SK-N-SH treated with all-trans-retinoic acid at 6 μM for 48 hours (cell line): ENCODE data around the gene SPACDR.

Experiments used
- ATAC-seq: fragments of 200-7000 bp; cut with Tn5 transposase; 3 replicates; pipeline ENCODE4 v1.9.1; 2020; ENCODE audit warnings: mild to moderate bottlenecking, moderate library complexity
- ARNTL ChIP-seq: fragments of 450-650 bp; formaldehyde crosslinking; IDR thresholded peaks from 2 replicates; pipeline ENCODE4 v1.5.0; 2020; ENCODE audit warnings: low read depth, mild to moderate bottlenecking, moderate library complexity, borderline replicate concordance
- BACH2 ChIP-seq: fragments of 250-450 bp; sonication (Bioruptor Pico); IDR thresholded peaks from 2 replicates; pipeline ENCODE4 v1.9.0; 2021; ENCODE audit warnings: mild to moderate bottlenecking, borderline replicate concordance
- CSDC2 ChIP-seq: fragments of 250-450 bp; sonication (Bioruptor Pico); IDR thresholded peaks from 2 replicates; pipeline ENCODE4 v1.5.0; 2020; ENCODE audit warnings: mild to moderate bottlenecking, moderate library complexity
- CSRNP3 ChIP-seq: fragments of 250-450 bp; sonication (Bioruptor Pico); IDR thresholded peaks from 2 replicates; pipeline ENCODE4 v1.5.1; 2021; ENCODE audit warnings: mild to moderate bottlenecking, moderate library complexity
- ESRRG ChIP-seq: fragments of 250-450 bp; sonication (Bioruptor Pico); IDR thresholded peaks from 2 replicates; pipeline ENCODE4 v1.6.1; 2021; ENCODE audit warnings: mild to moderate bottlenecking
- GLIS3 ChIP-seq: fragments of 250-450 bp; sonication (Bioruptor Pico); IDR thresholded peaks from 2 replicates; pipeline ENCODE4 v1.5.0; 2020; ENCODE audit warnings: mild to moderate bottlenecking, moderate library complexity
- ISL1 ChIP-seq: fragments of 250-450 bp; sonication (Bioruptor Pico); IDR thresholded peaks from 2 replicates; pipeline ENCODE4 v2.1.2; 2022; ENCODE audit warnings: mild to moderate bottlenecking, moderate library complexity
- OSR1 ChIP-seq: fragments of 250-450 bp; sonication (Bioruptor Pico); IDR thresholded peaks from 2 replicates; pipeline ENCODE4 v1.8.0; 2022; ENCODE audit warnings: moderate library complexity, mild to moderate bottlenecking, inconsistent platforms
- POU6F1 ChIP-seq: fragments of 250-450 bp; sonication (Bioruptor Pico); IDR thresholded peaks from 2 replicates; pipeline ENCODE4 v1.8.0; 2021; ENCODE audit warnings: low read depth, mild to moderate bottlenecking, moderate library complexity, borderline replicate concordance
- PPARA ChIP-seq: fragments of 250-450 bp; sonication (Bioruptor Pico); IDR thresholded peaks from 2 replicates; pipeline ENCODE4 v1.5.0; 2020; ENCODE audit warnings: mild to moderate bottlenecking, borderline replicate concordance
- RARB ChIP-seq: fragments of 250-450 bp; sonication (Bioruptor Pico); IDR thresholded peaks from 2 replicates; pipeline ENCODE4 v1.8.0; 2021; ENCODE audit warnings: mild to moderate bottlenecking, moderate library complexity
- SNAI2 ChIP-seq: fragments of 250-450 bp; sonication (Bioruptor Pico); IDR thresholded peaks from 2 replicates; pipeline ENCODE4 v1.5.0; 2020; ENCODE audit warnings: mild to moderate bottlenecking, moderate library complexity
- TCF4 ChIP-seq: fragments of 250-450 bp; sonication (Bioruptor Pico); IDR thresholded peaks from 2 replicates; pipeline ENCODE4 v1.8.0; 2021; ENCODE audit warnings: mild to moderate bottlenecking, moderate library complexity, borderline replicate concordance
- TOX ChIP-seq: fragments of 250-450 bp; sonication (Bioruptor Pico); IDR thresholded peaks from 2 replicates; pipeline ENCODE4 v1.8.0; 2021; ENCODE audit warnings: mild to moderate bottlenecking, moderate library complexity, borderline replicate concordance
- TSHZ2 ChIP-seq: fragments of 250-450 bp; sonication (Bioruptor Pico); IDR thresholded peaks from 2 replicates; pipeline ENCODE4 v1.5.0; 2020; ENCODE audit warnings: mild to moderate bottlenecking, moderate library complexity
- ZC3H10 ChIP-seq: fragments of 250-450 bp; sonication (Bioruptor Pico); IDR thresholded peaks from 2 replicates; pipeline ENCODE4 v1.5.1; 2021; ENCODE audit warnings: mild to moderate bottlenecking, moderate library complexity
- ZFP3 ChIP-seq: fragments of 250-450 bp; sonication (Bioruptor Pico); IDR thresholded peaks from 2 replicates; pipeline ENCODE4 v1.5.0; 2020; ENCODE audit warnings: mild to moderate bottlenecking, moderate library complexity
- ZFP30 ChIP-seq: fragments of 450-650 bp; formaldehyde crosslinking; IDR thresholded peaks from 2 replicates; pipeline ENCODE4 v1.5.0; 2022; ENCODE audit warnings: mild to moderate bottlenecking, moderate library complexity
- ZNF565 ChIP-seq: fragments of 450-650 bp; formaldehyde crosslinking; conservative IDR thresholded peaks from 2 replicates; pipeline ENCODE4 v1.5.0; 2020; ENCODE audit warnings: low read depth, mild to moderate bottlenecking, moderate library complexity
- ZNF70 ChIP-seq: fragments of 450-650 bp; formaldehyde crosslinking; IDR thresholded peaks from 2 replicates; pipeline ENCODE4 v1.5.0; 2020; ENCODE audit warnings: mild to moderate bottlenecking, moderate library complexity
- ZNF8 ChIP-seq: fragments of 450-650 bp; formaldehyde crosslinking; IDR thresholded peaks from 2 replicates; pipeline ENCODE4 v1.5.0; 2020; ENCODE audit warnings: mild to moderate bottlenecking, moderate library complexity
- TF ChIP-seq, protein P1 (sequence below): fragments of 250-450 bp; sonication (Bioruptor Pico); IDR thresholded peaks from 2 replicates; pipeline ENCODE4 v1.8.0; 2020; ENCODE audit warnings: mild to moderate bottlenecking, moderate library complexity, borderline replicate concordance

The SPACDR gene

GRCh38 chr7:100471021-100471420 is 7.0 kb upstream of the SPACDR start:
- no peak for TF ChIP-seq ARNTL (CRISPR knock-in tag)
- no peak for TF ChIP-seq ZNF565 (CRISPR knock-in tag)
- TF ChIP-seq ZFP30 (CRISPR knock-in tag), result no peak
- no peak for TF ChIP-seq CSDC2 (CRISPR knock-in tag)
- TF ChIP-seq ZNF70, result no peak
- no peak for TF ChIP-seq RARB (CRISPR knock-in tag)
- TF ChIP-seq, protein P1, sequence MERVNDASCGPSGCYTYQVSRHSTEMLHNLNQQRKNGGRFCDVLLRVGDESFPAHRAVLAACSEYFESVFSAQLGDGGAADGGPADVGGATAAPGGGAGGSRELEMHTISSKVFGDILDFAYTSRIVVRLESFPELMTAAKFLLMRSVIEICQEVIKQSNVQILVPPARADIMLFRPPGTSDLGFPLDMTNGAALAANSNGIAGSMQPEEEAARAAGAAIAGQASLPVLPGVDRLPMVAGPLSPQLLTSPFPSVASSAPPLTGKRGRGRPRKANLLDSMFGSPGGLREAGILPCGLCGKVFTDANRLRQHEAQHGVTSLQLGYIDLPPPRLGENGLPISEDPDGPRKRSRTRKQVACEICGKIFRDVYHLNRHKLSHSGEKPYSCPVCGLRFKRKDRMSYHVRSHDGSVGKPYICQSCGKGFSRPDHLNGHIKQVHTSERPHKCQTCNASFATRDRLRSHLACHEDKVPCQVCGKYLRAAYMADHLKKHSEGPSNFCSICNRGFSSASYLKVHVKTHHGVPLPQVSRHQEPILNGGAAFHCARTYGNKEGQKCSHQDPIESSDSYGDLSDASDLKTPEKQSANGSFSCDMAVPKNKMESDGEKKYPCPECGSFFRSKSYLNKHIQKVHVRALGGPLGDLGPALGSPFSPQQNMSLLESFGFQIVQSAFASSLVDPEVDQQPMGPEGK, result no peak
- TF ChIP-seq ZC3H10, result no peak
- no peak for TF ChIP-seq ISL1 (CRISPR knock-in tag)
- TF ChIP-seq ZFP3, result no peak
- TF ChIP-seq ZNF8 (CRISPR knock-in tag), result no peak
- TF ChIP-seq TSHZ2 (CRISPR knock-in tag), result no peak
- TF ChIP-seq TOX (CRISPR knock-in tag), result no peak
- ATAC-seq, result no peak

DNA sequence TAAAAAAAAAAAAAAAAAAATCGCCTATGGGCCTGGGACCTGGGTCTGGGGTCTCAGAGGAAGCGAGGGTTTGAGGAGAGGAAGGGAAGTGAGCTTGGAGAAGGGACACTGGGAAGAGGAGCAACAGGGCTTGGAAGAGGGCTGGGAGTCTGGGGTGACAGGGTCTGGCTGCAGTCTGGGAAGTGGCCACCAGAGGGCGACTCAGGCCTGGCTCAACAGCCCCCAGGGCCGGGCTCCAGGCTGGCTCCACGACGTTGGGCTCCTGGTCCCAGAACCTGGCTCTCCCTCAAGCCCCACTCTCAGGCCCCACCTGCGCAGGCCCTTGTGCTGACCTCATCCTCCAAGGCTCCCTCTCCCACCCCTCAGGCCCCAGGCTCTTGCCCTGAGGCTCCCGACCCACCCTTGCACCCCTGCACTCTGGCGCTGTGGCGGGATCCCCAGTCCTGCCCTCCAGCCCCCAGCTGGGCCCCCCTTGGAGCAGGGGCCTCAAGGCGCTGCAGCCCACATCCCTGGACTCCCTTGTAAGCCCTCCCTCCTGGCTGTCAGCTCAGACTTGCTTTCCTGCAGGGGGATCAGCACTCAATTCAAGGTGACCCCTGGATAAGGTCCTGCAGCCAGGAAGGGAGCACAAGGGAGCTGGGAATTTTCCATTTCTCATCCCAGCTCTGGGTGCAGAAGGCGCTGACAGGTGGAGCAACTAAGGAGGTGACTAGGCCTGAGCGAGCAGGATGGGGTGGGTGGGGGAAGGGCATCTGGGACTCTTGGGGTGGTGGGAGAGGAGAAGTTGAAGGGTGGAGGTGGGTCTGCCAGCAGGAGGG is 5.4 kb upstream of the SPACDR start:
- TF ChIP-seq ZFP3 (no peak), RARB (CRISPR knock-in tag) (no peak), PPARA (CRISPR knock-in tag) (no peak), OSR1 (no peak), BACH2 (CRISPR knock-in tag) (no peak), TOX (CRISPR knock-in tag) (no peak), ZFP30 (CRISPR knock-in tag) (no peak), SNAI2 (CRISPR knock-in tag) (no peak), TSHZ2 (CRISPR knock-in tag) (no peak), CSDC2 (CRISPR knock-in tag) (no peak), TCF4 (CRISPR knock-in tag) (no peak), ARNTL (CRISPR knock-in tag) (no peak), CSRNP3 (CRISPR knock-in tag) (no peak), ESRRG (CRISPR knock-in tag) (no peak), ZC3H10 (no peak), GLIS3 (CRISPR knock-in tag) (no peak), POU6F1 (CRISPR knock-in tag) (no peak), ZNF565 (CRISPR knock-in tag) (no peak)
- TF ChIP-seq, protein P1, result no peak
- ATAC-seq, result peak; percentile 85
